22Rv1 (cell line): ENCODE data around the gene EHD2.

Source experiments
- H3K27ac ChIP-seq: fragments of 450-650 bp; 2 replicates; pipeline ENCODE4 v1.5.1; 2017
- ZFX ChIP-seq: fragments of 450-650 bp; IDR thresholded peaks from 2 replicates; pipeline ENCODE4 v1.6.1; 2017; ENCODE audit warnings: antibody characterized with exemption, borderline replicate concordance
- TF ChIP-seq, protein P1 (sequence below): fragments of 450-650 bp; IDR thresholded peaks from 2 replicates; pipeline ENCODE4 v1.5.1; 2017; ENCODE audit warnings: mild to moderate bottlenecking

The EHD2 gene

DNA sequence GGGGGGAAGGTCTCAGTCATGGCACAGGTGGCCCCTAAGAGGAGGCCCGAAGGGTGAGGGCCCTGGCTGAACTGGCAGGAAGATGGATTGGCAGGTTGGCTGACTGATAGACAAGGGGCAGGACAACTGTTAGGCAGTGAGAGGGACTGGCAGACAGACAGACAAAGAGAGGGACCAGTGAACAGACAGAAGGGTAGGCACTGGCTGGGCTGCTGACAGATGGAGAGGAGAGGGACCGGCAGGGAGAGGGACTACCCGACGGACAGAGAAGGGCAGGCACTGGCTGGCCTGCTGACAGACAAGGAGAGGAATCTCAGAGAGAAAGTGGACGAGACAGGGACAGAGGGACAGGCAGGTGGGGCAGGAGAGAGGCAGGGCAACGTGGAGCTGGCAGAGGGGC is 31.8 kb upstream of the EHD2 start:
- H3K27ac ChIP-seq: no peak overlapping the region

DNA sequence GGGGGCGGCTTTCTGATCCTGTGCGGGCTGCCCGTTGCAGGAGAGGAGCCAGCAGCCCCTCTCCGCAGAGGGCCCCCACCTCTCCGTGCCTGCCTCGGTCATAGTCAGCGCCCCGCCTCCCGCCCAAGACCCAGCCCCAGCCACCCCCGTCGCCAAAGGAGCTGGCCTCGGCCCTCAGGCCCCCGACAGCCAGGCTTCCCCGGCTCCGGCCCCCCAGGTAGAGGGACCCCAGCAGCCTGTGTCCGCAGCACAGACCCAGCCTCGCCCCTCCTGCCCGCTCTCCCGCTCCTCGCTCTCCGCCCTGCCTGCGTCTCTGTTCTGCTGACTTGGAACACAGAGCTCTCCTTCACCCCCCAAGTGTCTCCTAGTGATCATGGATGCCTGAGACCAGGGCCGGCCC is 31.3 kb upstream of the EHD2 start:
- no peak for TF ChIP-seq ZFX
- TF ChIP-seq, protein P1, sequence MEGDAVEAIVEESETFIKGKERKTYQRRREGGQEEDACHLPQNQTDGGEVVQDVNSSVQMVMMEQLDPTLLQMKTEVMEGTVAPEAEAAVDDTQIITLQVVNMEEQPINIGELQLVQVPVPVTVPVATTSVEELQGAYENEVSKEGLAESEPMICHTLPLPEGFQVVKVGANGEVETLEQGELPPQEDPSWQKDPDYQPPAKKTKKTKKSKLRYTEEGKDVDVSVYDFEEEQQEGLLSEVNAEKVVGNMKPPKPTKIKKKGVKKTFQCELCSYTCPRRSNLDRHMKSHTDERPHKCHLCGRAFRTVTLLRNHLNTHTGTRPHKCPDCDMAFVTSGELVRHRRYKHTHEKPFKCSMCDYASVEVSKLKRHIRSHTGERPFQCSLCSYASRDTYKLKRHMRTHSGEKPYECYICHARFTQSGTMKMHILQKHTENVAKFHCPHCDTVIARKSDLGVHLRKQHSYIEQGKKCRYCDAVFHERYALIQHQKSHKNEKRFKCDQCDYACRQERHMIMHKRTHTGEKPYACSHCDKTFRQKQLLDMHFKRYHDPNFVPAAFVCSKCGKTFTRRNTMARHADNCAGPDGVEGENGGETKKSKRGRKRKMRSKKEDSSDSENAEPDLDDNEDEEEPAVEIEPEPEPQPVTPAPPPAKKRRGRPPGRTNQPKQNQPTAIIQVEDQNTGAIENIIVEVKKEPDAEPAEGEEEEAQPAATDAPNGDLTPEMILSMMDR: no peak
- H3K27ac ChIP-seq: no peak overlapping the region

More for the DNA sequence above, 31.8 kb upstream of the EHD2 start:
- TF ChIP-seq ZFX: no peak
- TF ChIP-seq, protein P1: no peak

DNA sequence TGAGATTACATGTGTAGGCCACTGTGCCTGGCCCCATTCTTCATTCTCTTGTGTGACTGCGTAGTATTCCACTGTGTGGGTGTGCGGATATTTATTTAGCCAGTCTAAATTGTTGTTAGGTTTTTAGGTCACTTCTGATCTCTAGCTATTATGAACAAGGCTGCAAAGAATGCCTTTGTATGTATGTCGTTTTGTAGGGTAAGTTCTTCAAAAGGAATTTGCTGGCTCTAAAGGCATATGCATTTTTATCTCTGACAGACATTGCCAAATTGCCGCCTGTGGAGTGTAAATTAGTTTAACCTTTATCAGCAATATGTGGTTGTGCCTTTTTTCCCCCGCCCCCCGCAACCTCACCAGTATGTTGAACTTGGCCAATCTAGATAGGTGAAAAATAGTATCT is 30.3 kb upstream of the EHD2 start:
- TF ChIP-seq ZFX: no peak
- TF ChIP-seq, protein P1: no peak
- no peak overlapping the region for H3K27ac ChIP-seq

DNA sequence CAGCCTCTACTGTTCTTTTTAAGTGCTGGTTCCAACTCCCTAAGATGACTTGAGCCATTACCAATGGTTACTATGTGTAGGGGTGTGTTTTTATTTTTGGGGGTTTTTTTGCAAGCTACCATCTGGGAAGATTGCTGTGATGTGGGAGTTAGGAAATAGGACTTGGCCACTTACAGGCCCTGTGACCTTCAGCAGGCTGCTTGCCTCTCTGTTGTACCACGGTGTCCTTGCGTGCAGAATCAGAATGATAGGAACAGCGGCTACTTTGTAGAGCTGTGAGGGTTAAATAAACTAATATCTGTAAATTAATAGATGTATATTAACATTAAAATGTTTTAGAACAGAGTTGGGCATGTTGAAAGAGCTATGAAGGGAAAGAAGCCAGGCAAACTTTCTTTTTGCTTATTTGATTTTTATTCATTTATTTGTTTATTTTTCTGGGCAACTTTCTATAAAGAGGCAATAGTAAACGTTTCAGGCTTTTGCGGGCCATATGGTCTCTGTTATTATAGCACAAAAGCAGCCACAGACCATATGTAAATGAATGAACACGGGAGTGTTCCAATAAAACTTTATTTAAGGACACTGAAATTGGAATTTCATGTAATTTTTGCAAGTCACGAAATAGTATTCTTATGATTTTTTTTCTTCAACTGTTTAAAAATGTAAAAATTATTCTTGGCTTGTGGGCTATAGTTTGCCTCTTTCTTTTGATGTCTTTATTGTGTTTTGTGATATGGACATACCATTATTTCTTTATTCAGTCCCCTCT is 26.4 kb upstream of the EHD2 start:
- H3K27ac ChIP-seq: no peak overlapping the region
- TF ChIP-seq, protein P1: no peak
- TF ChIP-seq ZFX: no peak

DNA sequence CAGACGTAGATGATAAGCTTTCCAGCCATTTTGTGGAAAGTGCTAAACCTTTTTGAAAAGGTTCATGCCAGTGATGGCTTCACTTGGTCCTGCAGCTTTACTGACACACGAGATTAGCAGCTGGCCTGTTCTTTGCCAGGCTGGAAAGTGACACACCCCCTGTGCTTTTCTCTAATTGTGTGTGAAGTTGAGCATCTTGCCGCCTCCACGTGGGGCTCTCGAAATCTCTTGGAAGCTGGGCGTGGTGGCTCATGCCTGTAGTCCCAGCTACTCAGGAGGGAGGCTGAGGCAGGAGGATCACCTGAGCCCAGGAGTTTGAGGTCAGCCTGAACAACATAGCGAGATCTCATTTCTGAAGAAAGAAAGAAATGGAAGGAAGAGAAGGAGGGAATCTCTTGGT is 25.3 kb upstream of the EHD2 start:
- no peak for TF ChIP-seq ZFX
- TF ChIP-seq, protein P1: no peak
- no peak overlapping the region for H3K27ac ChIP-seq

DNA sequence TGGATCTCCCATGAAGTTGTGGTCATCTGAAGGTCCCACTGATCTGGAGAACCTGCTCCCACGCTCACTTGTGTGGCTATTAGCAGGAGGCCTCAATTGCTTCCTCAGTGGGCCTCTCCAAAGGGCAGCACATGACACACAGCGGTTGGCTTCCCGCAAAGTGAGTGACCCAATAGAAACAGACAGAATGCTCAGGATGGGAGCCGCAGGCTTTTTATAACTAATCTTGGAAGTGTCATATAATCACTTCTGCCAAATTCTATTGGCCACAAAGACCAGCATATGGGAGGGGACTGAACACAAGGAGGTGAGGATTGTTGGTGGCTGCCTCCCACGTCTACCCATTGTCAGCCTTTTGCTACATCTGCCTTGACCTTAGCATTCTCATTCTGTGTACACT is 22.1 kb upstream of the EHD2 start:
- H3K27ac ChIP-seq: no peak overlapping the region
- TF ChIP-seq, protein P1: no peak
- TF ChIP-seq ZFX: no peak

DNA sequence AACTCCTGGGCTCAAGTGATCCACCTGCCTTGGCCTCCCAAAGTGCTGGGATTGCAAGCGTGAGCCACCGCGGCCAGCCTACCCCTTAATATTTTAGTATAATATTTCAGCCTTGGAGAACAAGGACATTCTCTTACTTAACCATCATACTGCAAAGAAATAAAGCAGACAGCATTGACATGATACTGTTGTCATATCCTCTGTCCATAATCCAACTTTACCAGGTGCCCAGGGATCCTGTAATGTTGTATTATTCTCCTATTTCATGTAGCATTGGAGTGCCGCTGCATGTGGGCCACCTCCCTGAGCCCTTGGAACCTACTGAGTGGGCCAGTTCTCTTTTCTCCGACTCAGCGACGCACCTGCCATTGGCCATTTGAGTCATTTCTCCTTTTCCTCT is 21.4 kb upstream of the EHD2 start:
- TF ChIP-seq, protein P1: no peak
- no peak for TF ChIP-seq ZFX

More for the DNA sequence above, 21.4 kb upstream of the EHD2 start:
- no peak overlapping the region for H3K27ac ChIP-seq
